Stimulated activated CD4-positive, alpha-beta T cell treated with anti-CD3 and anti-CD28 coated beads, Interleukin-4, amount 100 ng/mL, for 24 hours (primary cell): Measurements from ENCODE around the gene ALAD.
"Not testable (repeated sequence)": the region's sequence is repeated elsewhere in the genome, so short reads cannot be mapped to it uniquely, and the experiment has no call there.

Source experiments
- DNase-seq: peaks from one replicate; pipeline ENCODE4 v3.0.0-alpha.2; 2020

ALAD gene

DNA sequence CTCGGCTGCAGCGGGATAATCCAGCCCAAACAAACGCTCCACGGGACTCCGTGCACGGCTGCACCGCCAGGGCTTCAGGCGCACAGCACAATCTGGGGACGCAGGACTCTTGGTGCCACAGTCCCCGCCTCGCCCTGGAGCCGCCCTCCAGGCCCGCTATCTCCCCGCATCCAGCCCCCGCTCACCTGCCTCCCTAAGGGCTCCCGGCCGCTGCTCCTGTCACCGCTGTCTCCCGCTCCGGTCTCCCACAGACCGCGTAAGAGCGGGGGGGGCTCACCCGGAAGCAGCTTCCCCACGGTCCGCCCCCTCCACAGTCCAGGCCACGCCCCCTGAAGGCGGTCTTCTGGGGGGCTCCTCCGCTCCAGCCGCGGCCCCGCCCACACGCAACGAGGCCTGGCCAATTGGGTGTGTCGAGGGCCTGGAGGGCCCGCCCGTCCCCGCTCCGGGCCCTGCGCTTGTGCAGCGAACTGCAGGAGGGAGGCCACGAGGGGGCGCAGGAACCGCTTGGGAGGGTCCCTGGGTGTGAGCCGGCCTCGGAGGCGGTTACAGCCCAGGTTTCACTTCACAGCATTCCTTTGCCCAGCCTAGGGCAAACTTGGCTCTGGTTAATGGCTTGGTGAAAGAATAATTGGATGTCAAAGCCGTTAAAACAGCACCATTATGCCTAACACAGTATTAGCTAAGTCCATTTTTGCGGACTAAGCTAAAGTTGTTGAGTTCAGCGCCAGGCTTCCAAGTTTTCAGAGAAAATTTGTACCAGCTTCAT is at the start of gene ALAD:
ALAD (minus strand) TSS at position 258 of the 766 bp plus-strand sequence. CDS start 7,725 bp downstream, outside the sequence.
- peak; percentile 99 for DNase-seq

DNA sequence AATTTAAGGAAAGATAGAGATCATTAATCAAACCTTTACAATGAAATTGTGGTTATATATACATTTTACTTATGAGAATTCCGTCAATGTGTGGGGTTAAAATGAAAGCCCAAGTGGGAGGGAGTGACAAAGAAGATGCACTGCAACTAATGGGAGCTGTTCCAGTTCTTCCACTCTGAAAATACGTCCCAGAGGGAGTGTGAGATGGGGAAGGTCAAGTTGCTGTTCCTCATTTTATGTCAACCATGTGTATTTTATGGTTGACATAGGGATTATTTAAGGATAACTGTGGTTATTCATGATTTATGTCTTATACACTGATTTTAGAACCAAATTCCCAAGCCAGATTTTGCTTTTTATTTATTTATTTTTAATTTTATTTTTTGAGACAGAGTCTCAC is 48.3 kb upstream of the ALAD start:
- no peak for DNase-seq

DNA sequence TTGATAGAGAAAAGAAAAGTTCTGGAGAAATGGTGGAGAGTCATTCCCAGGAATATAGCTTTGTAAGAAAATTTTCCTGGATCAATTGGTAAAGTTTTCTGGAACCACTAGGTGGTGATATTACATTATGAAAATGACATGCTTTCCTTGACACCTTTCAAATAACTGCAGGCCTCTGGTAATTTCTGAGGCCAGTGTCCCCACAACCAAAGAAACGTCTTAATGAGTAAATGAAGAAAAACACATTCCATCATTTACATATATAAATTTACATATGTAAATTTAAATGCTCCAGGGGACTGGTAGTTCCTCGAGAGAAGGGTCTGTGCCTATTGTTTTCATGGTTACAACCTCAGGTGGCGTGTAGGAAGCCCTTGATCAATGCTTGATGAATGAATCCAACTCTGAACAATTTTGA is 45.2 kb upstream of the ALAD start:
- peak; percentile 15 for DNase-seq

DNA sequence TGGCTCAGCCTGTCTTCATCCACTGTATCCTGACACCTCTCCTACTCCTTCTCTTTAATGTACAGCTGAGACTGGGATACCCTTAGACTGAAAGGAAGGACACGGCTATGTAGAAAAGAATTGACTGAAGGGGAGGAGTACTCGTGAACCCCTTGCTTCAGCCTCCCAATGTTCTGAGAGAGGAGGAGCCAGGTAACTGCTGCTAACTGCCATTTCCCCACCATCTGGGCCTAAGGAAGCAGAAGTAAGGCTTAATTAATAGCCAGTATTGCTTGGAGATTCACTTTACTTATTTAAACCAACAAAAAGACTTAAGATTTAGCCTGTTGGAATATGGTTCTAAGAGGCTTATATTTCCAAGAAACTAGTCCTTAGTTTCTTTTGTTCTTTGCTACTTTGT is 43.7 kb upstream of the ALAD start:
- DNase-seq, result no peak

DNA sequence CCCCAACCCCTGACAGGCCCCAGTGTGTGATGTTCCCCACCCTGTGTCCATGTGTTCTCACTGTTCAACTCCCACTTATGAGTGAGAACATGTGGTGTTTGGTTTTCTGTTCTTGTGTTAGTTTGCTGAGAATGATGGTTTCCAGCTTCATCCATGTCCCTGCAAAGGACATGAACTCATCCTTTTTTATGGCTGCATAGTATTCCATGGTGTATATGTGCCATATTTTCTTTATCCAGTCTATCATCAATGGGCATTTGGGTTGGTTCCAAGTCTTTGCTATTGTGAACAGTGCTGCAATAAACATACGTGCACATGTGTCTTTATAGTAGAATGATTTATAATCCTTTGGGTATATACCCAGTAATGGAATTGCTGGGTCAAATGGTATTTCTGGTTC is 36.6 kb upstream of the ALAD start:
- DNase-seq, result not testable (repeated sequence)

DNA sequence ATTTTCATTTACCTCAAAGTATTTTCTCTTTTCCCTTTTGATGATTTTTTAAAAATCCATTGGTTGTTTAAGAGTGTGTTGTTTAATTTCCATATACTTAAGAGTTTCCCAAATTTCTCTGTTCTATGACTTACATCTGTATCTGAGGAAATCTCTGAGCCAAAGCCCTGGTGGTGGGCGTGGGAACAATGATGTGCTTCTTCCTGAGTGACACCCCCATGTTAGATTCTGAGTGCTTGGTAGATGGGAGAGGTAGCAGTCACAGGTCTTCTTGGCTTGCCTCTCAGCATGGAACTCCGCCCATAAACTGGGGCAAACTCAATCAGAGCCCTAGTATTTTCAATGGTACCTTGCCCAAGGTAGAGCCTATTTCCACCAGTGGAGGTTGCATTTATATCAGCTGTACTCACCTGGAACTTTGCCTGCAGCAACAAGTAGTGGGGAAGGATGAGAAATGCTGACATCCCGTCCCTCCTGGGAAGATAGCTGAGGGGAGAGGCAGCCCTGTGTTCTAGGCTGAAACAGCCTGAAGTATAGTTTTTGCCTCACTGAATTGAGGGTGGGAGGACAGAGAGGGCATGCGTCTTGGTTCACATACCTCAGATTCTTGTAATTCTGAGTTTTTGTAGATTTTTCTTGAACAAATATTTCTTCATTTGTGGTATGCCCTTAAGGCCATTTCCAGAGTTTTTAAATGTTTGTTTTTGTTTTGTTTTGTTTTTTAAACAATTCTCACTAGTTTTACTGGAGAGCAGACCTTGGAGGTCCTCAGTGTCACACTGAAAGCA is 35.8 kb upstream of the ALAD start:
- no peak for DNase-seq

DNA sequence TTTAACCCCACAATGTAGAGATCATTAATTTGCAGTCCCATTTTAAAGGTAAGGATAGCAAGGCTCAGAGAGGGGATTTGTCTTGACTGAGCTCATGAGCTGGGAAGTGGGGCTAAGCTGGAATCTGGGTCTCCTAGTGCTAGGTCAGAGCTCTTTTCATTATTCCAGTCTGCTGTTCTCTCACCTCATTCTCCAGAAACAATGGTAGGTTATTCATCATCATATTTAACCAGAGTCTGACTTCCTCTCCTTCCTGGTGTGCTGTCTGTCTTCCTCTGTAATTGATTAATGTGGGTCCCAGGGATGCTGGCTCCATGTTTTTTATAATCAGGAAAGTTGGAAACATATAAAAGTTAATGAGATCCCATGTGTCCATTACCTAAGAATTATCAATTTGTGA is 30.1 kb upstream of the ALAD start:
- DNase-seq, result no peak

DNA sequence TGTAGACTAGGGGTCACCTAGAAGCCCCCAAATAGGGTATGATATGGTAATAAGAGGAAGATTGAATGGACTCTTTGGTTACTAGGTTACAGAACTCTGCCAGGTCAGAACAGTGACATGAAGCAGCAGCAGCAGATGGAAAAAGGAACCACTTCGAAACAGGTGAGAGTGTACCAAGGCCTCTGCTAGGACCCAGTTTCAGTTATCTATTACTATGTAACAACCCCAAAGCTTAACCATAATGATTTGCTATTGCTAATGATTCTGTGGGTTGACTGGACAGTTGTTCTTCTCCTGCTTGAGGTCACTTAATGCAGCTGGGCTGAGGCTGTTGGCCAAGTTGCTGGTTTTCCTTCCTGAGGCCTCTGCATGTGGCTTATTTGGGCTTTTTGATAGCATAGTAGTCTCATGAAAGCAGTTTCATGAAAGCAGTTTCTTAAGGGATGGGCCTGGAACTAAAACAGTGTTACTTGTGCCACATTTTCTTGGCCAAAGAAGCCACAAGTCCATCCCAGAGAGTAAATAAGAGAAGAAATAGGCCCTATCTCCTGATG is 27.1 kb upstream of the ALAD start:
- no peak for DNase-seq

DNA sequence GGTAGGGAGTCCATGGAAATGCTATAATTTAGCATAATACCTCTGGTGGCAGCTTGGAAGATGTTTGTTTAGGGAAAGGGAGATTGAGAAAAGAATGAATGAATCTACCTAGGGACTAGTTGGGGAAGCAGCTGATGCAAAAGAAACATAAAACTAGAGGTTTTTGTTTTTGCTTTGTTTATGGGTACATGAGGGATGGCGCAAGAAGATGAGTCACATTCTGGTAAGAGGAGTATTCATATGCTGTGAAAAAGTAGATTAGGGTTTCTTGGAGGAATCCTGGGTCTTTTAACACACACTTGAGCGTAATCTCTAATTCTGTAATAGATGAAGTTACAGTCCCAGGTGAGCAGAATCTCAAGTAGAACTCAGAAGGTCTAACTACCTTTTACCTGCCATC is 26.5 kb upstream of the ALAD start:
- no peak for DNase-seq

DNA sequence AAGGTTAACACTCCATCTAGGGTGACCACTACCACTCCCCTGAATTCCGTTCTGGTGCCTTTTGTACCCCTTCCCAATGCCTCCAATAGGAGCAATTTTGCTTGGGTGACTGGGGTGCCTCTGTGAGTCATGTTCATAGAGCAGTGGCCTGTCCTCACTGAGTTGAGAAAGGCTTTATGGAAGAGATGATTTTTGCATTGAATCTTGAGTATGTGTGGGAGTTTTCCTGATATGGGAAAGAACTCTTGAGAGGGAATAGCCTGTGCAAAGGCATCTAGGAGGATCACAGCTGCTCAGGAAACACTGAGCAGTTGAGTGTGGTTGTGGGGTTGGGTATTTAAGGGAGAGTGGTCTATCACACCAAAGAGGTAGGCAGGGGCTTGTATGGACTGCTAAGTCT is 25.6 kb upstream of the ALAD start:
- DNase-seq, result no peak

DNA sequence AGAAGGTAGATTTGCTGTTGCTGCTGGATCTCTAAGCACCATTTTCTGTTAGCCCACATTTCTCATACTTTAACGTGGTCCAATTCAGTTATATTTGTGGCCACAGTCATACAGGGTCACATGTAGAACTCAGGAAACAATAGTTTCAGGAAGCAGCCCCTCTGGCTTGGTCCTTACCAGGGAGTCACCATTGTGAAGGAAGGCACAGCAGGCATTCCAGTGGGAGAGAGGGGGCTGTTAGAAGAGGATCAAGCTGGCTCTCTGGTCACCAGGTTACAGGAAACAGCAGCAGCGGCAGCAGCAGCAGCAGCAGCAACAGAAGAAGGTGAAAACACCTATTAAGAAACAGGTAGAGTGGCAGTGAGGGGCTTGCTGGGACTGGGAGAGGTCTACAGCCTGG is 24.0 kb upstream of the ALAD start:
- no peak for DNase-seq

DNA sequence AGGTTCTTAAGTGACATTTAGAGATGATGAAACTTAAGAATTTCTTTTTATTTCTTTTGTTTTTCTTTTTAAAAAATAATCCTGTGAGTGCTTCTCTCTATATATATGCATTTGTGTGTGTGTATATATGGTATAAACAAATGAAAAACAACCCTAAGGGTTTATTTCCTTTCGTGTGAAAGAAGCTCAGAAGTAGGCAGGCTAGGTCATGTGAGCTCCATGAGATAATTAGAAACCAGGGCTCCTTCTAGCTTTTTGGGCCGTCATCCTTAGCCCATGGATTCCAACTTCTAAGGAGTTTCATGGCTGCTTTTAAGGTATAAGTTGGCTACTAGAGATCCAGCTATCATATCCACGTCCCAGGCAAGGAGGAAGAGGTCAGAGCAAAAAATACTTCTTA is 20.6 kb upstream of the ALAD start:
- no peak for DNase-seq

DNA sequence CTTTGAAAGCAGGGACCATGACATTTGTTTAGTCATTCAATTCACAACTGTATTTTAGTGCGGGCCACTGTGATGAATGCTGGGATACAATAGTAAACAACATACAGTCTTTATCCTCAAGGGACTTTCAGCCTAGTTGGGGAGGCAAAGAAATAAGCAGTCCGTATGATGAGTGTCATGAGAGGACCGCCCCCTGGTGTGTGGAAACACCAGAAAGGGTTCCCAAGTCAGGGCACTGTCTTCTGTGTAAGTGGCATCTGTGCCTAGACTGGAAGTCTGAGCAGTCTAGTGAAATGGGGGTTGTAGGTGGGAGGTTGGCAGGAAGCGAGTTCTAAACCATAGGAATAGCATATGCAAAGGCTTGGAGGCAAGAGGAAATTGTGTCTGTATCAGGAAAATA is 16.3 kb upstream of the ALAD start:
- DNase-seq, result no peak

DNA sequence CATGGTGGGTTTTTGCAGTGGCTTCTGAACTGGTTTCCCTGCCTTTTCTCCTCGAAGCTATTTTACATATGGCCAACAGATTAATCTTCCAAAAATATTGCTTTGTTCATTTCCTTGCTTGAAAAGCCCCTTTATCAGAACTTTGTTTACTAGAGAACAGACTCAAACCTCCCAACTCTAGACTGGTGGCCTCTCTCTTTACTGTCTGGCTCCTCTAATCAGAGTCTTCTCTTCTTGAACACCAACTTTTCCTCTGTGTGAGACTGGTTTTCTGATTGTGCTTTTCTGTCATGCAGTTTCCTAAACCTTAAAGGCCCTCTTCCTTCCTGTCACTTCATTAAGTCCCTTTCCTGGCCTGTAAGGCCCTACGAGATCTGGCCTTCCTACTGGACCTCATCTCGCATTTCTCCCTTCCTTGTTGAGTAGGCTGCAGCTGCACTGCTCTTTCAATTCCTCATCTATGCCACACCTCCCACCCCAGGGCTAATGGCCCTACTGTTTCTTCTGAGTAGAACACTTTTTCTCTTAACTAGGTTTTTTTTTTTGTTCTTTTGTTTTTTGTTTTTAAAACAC is 15.2 kb upstream of the ALAD start:
- DNase-seq, result no peak

DNA sequence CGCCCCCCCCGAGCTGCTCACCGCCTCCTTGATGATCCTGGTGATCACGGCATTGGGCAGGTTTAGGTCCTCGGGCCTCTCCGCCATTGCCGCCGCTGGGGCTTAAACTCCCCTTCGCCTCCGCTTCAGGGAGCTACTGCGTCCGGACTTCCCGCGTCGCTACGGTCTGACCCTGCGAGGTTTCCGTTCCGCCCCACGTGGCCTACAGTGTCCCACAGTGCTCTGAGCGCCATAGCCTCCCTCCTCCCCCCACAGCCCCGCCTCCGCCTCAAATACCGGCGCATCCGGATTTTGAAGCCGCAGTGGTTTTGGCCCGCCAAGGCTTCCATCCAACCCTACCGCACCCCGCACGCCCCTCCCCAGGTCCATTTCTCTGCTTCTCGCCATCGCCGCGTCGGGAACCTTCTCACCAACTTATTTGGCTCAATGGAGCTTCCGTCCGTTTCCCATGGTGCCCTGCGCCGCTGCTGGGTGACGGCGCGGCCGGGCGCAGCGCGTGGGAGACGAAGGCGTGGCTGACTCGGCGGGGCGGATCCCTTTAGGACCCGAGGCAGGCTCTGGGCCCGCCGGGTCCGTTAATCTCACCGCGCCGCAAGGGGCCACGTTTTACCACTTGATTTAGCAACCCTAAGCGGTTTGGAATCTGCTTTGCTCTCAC is 9.3 kb upstream of the ALAD start, which contains the start of the genes C9orf43 and POLE3:
C9orf43 (plus strand) TSS at position 541 of the 658 bp plus-strand sequence. CDS start 2,747 bp downstream, outside the sequence.
POLE3 (minus strand) TSS at position 469 of the 658 bp plus-strand sequence; CDS start at position 87, 382 bp downstream.
- DNase-seq, result peak; percentile 96

DNA sequence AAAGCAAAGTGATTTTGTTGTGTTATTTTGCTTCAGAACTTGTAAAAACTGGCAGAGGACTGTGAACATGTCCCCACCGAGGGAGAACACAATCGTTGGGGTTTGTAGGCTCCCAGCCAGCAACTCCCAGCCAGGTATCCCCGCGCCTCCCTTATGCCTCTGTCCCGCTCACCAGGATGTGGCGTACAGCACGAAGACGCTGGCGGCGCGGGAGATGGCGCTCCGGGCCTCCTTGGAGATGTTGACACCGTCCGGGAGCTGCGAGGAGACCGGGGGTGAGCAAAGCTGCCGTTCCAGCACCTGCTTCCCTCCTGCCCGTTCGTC is 8.8 kb upstream of the ALAD start:
- no peak for DNase-seq

DNA sequence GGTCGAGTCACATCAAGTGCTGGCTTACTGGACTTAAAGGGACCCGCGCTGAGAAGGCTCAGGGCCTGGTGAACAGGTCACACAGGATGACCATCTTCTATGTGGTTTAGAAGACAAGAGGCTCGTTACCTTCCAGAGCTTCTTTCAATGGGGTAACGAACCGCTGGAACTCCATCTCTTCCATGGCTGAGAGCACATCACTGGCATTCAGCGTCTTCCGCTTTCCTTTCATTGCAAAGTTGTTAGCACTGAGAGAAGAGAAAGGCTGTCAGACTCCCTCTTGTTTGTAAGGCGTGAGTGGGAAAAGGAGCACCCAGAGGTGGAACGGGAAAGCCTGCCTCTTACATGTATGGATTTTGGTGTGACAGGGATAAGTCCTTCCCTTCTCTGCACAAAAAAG is 8.4 kb upstream of the ALAD start:
- DNase-seq, result no peak

DNA sequence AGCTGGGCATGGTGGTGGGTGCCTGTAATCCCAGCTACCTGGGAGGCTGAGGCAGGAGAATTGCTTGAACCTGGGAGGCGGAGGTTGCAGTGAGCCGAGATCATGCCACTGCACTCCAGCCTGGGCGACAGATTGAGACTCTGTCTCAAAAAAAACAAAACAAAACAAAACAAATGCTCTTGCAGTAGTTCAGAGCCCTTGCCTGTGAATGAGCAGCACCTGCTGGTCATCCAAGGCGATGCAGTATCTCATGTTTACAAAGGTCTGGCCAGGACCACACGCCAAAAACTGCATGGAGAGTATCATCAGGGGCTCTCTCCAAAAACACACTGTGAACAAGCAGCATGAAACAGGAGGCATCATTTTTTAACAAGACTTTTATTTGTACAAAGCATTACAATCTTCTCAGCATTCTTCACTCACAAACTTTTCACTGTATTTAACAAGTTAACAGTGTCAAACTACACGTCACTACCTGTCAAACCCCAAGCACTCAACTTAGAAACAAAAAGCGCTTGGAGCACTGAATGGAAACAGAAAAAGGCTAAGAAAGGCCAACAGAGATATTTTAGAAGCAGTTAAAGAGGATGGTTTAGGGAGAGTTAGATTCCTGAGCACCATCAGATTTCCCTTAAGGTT is 5.9 kb upstream of the ALAD start:
- peak; percentile 58 for DNase-seq

DNA sequence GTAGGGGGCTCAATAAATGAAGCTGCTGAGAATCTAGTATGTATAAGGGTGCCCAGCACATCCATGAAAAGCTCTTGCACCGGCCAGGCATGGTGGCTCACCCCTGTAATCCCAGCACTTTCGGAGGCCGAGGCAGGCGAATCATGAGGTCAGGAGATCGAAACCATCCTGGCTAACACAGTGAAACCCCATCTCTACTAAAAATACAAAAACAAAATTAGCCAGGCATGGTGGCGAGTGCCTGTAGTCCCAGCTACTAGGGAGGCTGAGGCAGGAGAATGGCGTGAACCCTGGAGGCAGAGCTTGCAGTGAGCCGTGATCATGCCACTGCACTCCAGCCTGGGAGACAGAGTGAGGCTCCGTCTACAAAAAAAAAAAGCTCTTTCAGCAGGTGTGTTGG is 5.3 kb upstream of the ALAD start:
- DNase-seq, result not testable (repeated sequence)

DNA sequence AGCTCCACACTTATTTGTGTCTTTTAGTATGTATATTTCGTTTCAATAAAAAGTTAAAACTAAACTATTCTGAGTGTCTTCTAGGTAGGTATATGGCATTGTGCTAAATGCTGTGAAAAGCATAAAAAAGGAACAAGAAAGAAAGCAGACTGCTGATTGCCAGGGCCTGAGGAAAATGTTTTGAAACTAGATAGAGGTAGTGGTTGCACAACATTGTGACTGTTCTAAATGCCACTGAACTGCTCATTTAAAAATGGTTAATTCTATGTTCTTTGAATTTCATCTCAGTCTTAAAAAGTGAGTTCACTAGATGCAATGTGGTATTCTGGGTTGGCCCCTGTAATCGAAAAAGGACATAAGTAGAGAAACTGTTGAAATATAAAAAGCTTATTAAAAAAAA is 2.6 kb upstream of the ALAD start:
- DNase-seq, result no peak

DNA sequence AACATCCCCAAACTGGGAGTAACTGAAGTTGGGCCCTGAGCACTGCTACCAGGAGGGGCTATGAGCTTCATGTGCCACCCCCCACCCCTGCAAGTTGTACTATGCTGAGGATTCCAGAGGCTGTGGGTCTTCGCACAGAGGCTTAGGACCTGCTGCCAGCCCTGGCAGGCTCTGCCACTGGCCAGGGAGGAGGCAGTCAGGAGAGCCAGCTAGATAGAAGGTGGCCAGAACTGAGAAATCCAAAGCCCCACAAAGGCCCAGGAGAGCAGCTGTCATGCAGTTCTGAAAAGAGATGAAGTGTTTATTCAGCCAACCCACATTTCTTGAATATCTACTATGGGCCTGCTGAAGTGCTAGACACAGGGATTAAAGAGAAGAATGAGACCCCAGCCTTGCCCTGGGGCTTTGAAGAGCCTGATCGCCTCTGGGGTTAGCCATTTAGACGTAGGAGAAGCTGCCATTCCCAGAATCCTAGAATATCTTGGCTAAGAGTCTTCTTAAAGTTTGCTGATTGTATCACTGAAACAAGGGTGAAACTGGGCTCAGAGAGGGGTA is 1.4 kb downstream of the ALAD start:
- no peak for DNase-seq

DNA sequence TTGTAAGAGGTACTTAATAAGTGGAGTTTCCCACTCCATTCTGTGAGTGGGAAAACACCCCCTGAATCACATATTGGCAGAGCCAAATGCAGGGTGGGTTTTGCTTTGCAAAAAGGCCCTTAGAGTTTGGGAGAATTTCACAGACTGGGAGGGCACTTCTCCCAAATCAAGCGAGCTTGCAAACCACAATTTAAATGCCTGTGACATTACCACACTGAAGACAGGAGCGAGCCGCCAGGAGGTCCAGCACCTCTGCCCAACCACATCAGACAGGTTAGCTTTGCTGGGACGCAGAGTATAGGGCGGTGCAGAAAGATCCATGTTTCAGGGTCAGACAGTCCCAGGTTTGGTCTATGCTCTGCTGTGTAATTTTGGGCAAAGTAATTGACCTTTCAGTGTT is 2.3 kb downstream of the ALAD start:
- no peak for DNase-seq
